IMR-90 (cell line): ENCODE measurements around the gene MAP7. TPM values are rescaled to one million over a fixed set of nuclear protein-coding genes. Genes with fewer than 3 reads are reported as not detected.

Experiments
- ATAC-seq: fragments of 200-7000 bp; cut with Tn5 transposase; 2 replicates; pipeline ENCODE4 v1.9.1; 2020; ENCODE audit warnings: low read depth, mild to moderate bottlenecking, moderate library complexity
- BruUV-seq: library from RNA; stranded (reverse); fragments of 400-500 nt; replicated peaks from 2 replicates; lab custom pipeline; 2021; lab: Mats Ljungman, UMichigan
- CTCF ChIA-PET: fragments of 300-600 bp; formaldehyde crosslinking; extraction: SDS; loops from one replicate; lab custom pipeline; 2021; ENCODE audit warnings: antibody characterized with exemption; lab: Yijun Ruan, JAX
- POLR2A ChIA-PET: fragments of 300-600 bp; sonication (Branson Sonifier 250); formaldehyde crosslinking; loops from one replicate; lab custom pipeline; 2022; ENCODE audit warnings: antibody characterized with exemption; ENCODE audit not compliant: unreplicated experiment; lab: Charles Lee
- DNase-seq: peaks from one replicate; pipeline ENCODE4 v3.0.0; 2013
- H2AFZ ChIP-seq: replicated peaks from 2 replicates; pipeline ENCODE3; 2013; ENCODE audit warnings: low read length, mild to moderate bottlenecking; ENCODE audit not compliant: poor library complexity
- H2AK5ac ChIP-seq: 2 replicates; pipeline ENCODE4 v1.6.1; 2013; ENCODE audit warnings: low read depth, low read length, inconsistent platforms
- H2AK9ac ChIP-seq: replicated peaks from 2 replicates; pipeline ENCODE3; 2013; ENCODE audit warnings: mild to moderate bottlenecking, low read depth, low read length, moderate library complexity; ENCODE audit not compliant: poor library complexity
- H2BK120ac ChIP-seq: 2 replicates; pipeline ENCODE4 v1.6.1; 2013; ENCODE audit warnings: low read depth, low read length, inconsistent platforms
- H2BK15ac ChIP-seq: 3 replicates; pipeline ENCODE4 v1.6.1; 2013; ENCODE audit warnings: low read depth, low read length, inconsistent platforms
- H2BK20ac ChIP-seq: 2 replicates; pipeline ENCODE4 v1.6.1; 2013; ENCODE audit warnings: low read depth, mild to moderate bottlenecking, inconsistent platforms, low read length, moderate library complexity
- H2BK5ac ChIP-seq: 2 replicates; pipeline ENCODE4 v1.6.1; 2013; ENCODE audit warnings: mild to moderate bottlenecking, low read depth, low read length, inconsistent platforms; ENCODE audit not compliant: poor library complexity, severe bottlenecking
- H3K14ac ChIP-seq: replicated peaks from 2 replicates; pipeline ENCODE4 v1.6.1; 2013; ENCODE audit warnings: low read depth, low read length, inconsistent platforms
- H3K18ac ChIP-seq: 2 replicates; pipeline ENCODE4 v1.6.1; 2013; ENCODE audit warnings: low read depth, low read length, control low read depth
- H3K23ac ChIP-seq: 2 replicates; pipeline ENCODE4 v1.6.1; 2013; ENCODE audit warnings: low read depth, low read length, inconsistent platforms
- H3K27ac ChIP-seq: 2 replicates; pipeline ENCODE4 v1.5.1; 2013; ENCODE audit warnings: mild to moderate bottlenecking, control low read depth, low read length; ENCODE audit not compliant: insufficient read depth
- H3K27me3 ChIP-seq: 2 replicates; pipeline ENCODE4 v1.6.1; 2013; ENCODE audit warnings: low read length; ENCODE audit not compliant: control insufficient read depth, insufficient read depth
- H3K36me3 ChIP-seq: 2 replicates; pipeline ENCODE4 v1.6.1; 2013; ENCODE audit warnings: low read length, mixed read lengths; ENCODE audit not compliant: control insufficient read depth, insufficient read depth
- H3K4ac ChIP-seq: 2 replicates; pipeline ENCODE4 v1.6.1; 2013; ENCODE audit warnings: low read depth, low read length, inconsistent platforms
- H3K4me1 ChIP-seq: 2 replicates; pipeline ENCODE4 v1.6.1; 2013; ENCODE audit warnings: low read length, mixed read lengths; ENCODE audit not compliant: control insufficient read depth, insufficient read depth
- H3K4me2 ChIP-seq: 2 replicates; pipeline ENCODE4 v1.6.1; 2013; ENCODE audit warnings: low read depth, mild to moderate bottlenecking, control low read depth, low read length, moderate library complexity
- H3K4me3 ChIP-seq: 2 replicates; pipeline ENCODE4 v1.5.1; 2013; ENCODE audit warnings: low read depth, mild to moderate bottlenecking, control low read depth, low read length, moderate library complexity; ENCODE audit not compliant: insufficient read depth
- H3K56ac ChIP-seq: 2 replicates; pipeline ENCODE4 v1.6.1; 2013; ENCODE audit warnings: low read length, inconsistent platforms; ENCODE audit not compliant: insufficient read depth; ENCODE audit errors: extremely low read depth
- H3K79me1 ChIP-seq, 2 experiments: 2 replicates each; pipeline ENCODE4 v1.6.1; 2013; ENCODE audit warnings: low read length in 2 of 2, inconsistent platforms in 1 of 2, low read depth in 1 of 2
- H3K9ac ChIP-seq: 2 replicates; pipeline ENCODE4 v1.6.1; 2013; ENCODE audit warnings: low read depth, low read length, control low read depth
- H3K9me1 ChIP-seq: 2 replicates; pipeline ENCODE4 v1.6.1; 2013; ENCODE audit warnings: low read length, inconsistent platforms; ENCODE audit not compliant: insufficient read depth
- H3K9me3 ChIP-seq: 2 replicates; pipeline ENCODE4 v1.6.1; 2013; ENCODE audit warnings: low read length; ENCODE audit not compliant: control insufficient read depth, insufficient read depth
- H4K20me1 ChIP-seq: 2 replicates; pipeline ENCODE4 v1.6.1; 2013; ENCODE audit warnings: low read length, inconsistent platforms; ENCODE audit not compliant: insufficient read depth
- H4K5ac ChIP-seq: 2 replicates; pipeline ENCODE4 v1.6.1; 2013; ENCODE audit warnings: mild to moderate bottlenecking, low read depth, low read length, control low read depth
- H4K8ac ChIP-seq, 2 experiments: 2 replicates each; pipeline ENCODE4 v1.6.1; 2013; ENCODE audit warnings: low read depth in 2 of 2, low read length in 2 of 2, control low read depth in 1 of 2, inconsistent platforms in 1 of 2
- H4K91ac ChIP-seq: 2 replicates; pipeline ENCODE4 v1.6.1; 2013; ENCODE audit warnings: low read depth, low read length, inconsistent platforms; ENCODE audit not compliant: insufficient read depth
- BHLHE40 ChIP-seq: fragments of 150-350 bp; IDR thresholded peaks from 2 replicates; pipeline ENCODE4 v1.6.1; 2016; ENCODE audit warnings: mild to moderate bottlenecking, low read depth, low read length
- CEBPB ChIP-seq: IDR thresholded peaks from 2 replicates; pipeline ENCODE4 v1.6.1; 2012; ENCODE audit warnings: low read depth, low read length, improper control_type of control experiment
- MAZ ChIP-seq: IDR thresholded peaks from 2 replicates; pipeline ENCODE4 v1.6.1; 2012; ENCODE audit warnings: low read depth, mild to moderate bottlenecking, low read length, improper control_type of control experiment, moderate library complexity, borderline replicate concordance
- RFX5 ChIP-seq: IDR thresholded peaks from 2 replicates; pipeline ENCODE4 v1.8.0; 2012; ENCODE audit warnings: low read depth, mild to moderate bottlenecking, low read length, moderate library complexity
- SMC3 ChIP-seq: fragments of 150-350 bp; IDR thresholded peaks from 2 replicates; pipeline ENCODE4 v1.6.1; 2016; ENCODE audit warnings: low read depth, mild to moderate bottlenecking, antibody characterized with exemption, low read length, moderate library complexity
- WGBS, 2 experiments: methylation state at CpG; one replicate each; pipeline versions ENCODE4 v1.1.5 to v1.1.7; 2013; ENCODE audit warnings: missing lambda C conversion rate in 2 of 2; ENCODE audit not compliant: insufficient read length in 1 of 2; ENCODE audit errors: extremely low coverage in 2 of 2; 5-methylcytosine and 5-hydroxymethylcytosine counted together
- dilution Hi-C: fragments of 300-500 bp; cut with HindIII; formaldehyde crosslinking; loops from one replicate; pipeline ENCODE4 v1.14.3; 2018; ENCODE audit warnings: low sequenced_read_pairs; ENCODE audit not compliant: unreplicated experiment
- in situ Hi-C: fragments of 300-500 bp; cut with MboI; formaldehyde crosslinking; loops from 3 replicates; pipeline ENCODE4 v1.14.3; 2019; ENCODE audit warnings: low sequenced_read_pairs, inconsistent platforms, mixed read lengths
- intact Hi-C: fragments of 100-400 bp; cut with micrococcal nuclease; formaldehyde crosslinking; loops from 2 replicates; pipeline ENCODE4 v1.10.0; 2022
- polyA plus RNA-seq, 3 experiments: library from polyadenylated mRNA; depleted of rRNA; stranded (reverse); fragments of >200 nt; gene quantifications; 2 replicates each; pipeline ENCODE4 v1.2.3, GENCODE V29; 2012; ENCODE audit warnings: low replicate concordance in 1 of 3
- total RNA-seq: library from RNA; depleted of rRNA; stranded (reverse); fragments of >200 nt; gene quantifications from 2 replicates; pipeline ENCODE4 v1.2.3, GENCODE V29; 2012

The MAP7 gene
- total and polyA plus RNA-seq, 2 of the 4 experiments (the other 2 are of a cell fraction) = 0.19 to 0.36 TPM

GRCh38 chr6:136303516-136303915 is 246.7 kb downstream of the MAP7 start:
- H4K20me1 ChIP-seq = no peaks in the 10 kb centered on the region
- H3K4me2 ChIP-seq = no peak overlapping the region
- TF ChIP-seq SMC3 = no peak
- TF ChIP-seq RFX5 = no peak
- TF ChIP-seq CEBPB = no peak
- TF ChIP-seq MAZ = no peak
- TF ChIP-seq BHLHE40 = no peak
- H2BK15ac ChIP-seq = no peak overlapping the region
- H3K18ac ChIP-seq = no peak overlapping the region
- no peak overlapping the region for H3K23ac ChIP-seq
- no peak overlapping the region for H2AFZ ChIP-seq
- no peaks in the 10 kb centered on the region for H3K9me1 ChIP-seq
- no peak overlapping the region for H4K91ac ChIP-seq
- peaks cover 10% of the 10 kb centered on the region for H3K27me3 ChIP-seq
- no peaks in the 10 kb centered on the region for H3K9me3 ChIP-seq
- no peak overlapping the region for H2BK5ac ChIP-seq
- H3K4me1 ChIP-seq = no peaks in the 10 kb centered on the region
- no peak overlapping the region for H2BK20ac ChIP-seq
- no peak overlapping the region for H3K56ac ChIP-seq
- no peaks in the 10 kb centered on the region for H3K79me1 ChIP-seq
- H3K4ac ChIP-seq = no peak overlapping the region
- POLR2A ChIA-PET = no interaction called here
- H2BK120ac ChIP-seq = no peak overlapping the region
- ATAC-seq (no peak), DNase-seq (no peak)
- no peak overlapping the region for H2AK9ac ChIP-seq
- no peak overlapping the region for H3K14ac ChIP-seq
- no peaks in the 10 kb centered on the region for H3K36me3 ChIP-seq
- CTCF ChIA-PET = no interaction called here
- H3K27ac ChIP-seq = no peak overlapping the region
- dilution Hi-C loops (no loop called here), in situ Hi-C loops (no loop called here), intact Hi-C loops (no loop called here)
- no peak overlapping the region for H4K8ac ChIP-seq
- H3K9ac ChIP-seq = no peak overlapping the region
- 83% methylated on average over 1 of the region's 3 CpGs; no CpG with 5 or more reads in 1 of the 2 experiments for WGBS, 2 experiments
- no TSS peak for BruUV-seq
- no peak overlapping the region for H3K4me3 ChIP-seq
- no peak overlapping the region for H2AK5ac ChIP-seq
- H4K5ac ChIP-seq = no peak overlapping the region
